ENCODE measurements around the gene SUPT3H.

Gene SUPT3H

GRCh38 chr6:44787254-44787834 lies 590.4 kb downstream of the SUPT3H start:
- DNase-seq (ENCODE audit: low read depth): no peak

GRCh38 chr6:44785130-44785529 lies 592.6 kb downstream of the SUPT3H start:
- DNase-seq (ENCODE audit: low read depth): no peak

DNA sequence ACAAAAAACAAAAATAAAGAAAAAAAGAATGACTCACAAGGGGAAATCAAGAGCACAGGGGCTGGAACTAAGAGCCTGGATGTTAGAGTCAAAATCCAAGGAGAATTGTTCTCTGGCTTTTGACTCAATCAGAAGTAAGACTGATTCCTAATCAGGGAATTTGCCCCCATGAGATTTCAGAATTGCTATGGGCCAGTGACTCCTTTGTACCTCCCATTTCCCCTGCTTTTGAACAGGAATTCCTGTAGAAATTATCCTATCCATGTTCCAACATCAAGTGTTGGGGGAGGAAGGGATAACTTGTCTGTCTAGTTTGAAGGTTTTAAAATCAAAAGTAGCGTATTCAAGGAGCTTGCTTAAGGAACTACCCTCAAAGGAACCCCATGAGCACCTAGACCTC lies 593.5 kb downstream of the SUPT3H start:
- DNase-seq (ENCODE audit: low read depth): no peak

DNA sequence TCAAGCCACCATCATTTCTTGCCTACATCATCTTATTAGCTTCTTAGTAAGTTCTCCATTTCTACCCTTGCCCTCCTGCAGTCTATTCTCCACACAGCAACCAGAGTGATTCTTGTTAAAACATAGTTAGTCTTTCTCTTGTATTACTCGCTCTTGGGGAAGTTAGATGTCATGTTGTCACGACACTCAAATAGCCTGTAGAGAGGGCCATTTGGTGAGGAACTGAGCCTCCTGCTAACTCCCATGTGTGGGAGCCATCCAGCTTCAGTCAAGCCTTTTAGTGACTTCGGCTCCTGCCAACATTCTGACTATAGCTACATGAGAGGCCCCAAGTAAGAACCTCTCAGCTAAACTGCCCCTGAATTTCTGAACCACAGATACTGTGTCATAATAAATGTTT lies 594.8 kb downstream of the SUPT3H start:
- no peak for DNase-seq (ENCODE audit: low read depth)

DNA sequence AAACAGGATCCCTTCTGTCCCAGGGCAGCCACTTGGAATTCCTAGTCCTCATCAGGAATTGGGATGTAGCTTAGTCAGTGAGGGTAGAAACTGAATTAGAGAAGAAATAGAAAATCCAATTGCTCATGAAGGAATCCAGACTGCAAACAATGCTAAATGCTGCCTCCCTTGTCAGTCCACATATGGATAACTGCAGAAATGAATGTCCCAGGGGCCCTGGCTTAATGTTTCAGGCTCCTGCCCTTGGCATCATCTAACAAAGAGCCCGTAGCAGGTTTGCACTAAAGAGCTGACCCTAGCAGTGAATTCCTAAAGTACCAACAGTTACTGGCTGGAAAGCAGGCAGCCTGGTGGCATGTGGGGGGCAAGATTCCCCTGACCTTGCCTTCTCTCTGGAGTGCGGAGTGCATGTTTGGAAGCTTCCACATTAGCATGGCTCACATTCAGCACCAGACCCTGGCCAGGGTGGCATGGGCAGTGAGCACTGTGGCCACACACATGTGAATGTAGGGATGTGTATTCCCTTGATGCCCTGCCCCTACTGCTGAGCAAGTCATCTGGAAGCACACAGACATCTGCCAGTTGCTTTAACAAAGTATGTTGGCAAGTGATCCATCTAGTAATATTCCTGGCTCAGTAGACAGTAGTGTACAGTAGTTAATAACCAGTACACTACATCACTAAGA lies 595.7 kb downstream of the SUPT3H start:
- DNase-seq (ENCODE audit: low read depth): no peak

GRCh38 chr6:44780161-44780560 lies 597.6 kb downstream of the SUPT3H start:
- DNase-seq (ENCODE audit: low read depth): no peak

GRCh38 chr6:44779130-44779826 lies 598.5 kb downstream of the SUPT3H start:
- no peak for DNase-seq (ENCODE audit: low read depth)

Data from fibroblast of gingiva (primary cell).